IPS-15b (cell line): ENCODE measurements around the gene FAM135A.

Experiments used
- H3K27me3 ChIP-seq: one replicate; pipeline ENCODE4 v1.6.1; 2013; ENCODE audit warnings: low read length; ENCODE audit not compliant: control insufficient read depth, insufficient read depth
- H3K36me3 ChIP-seq: one replicate; pipeline ENCODE4 v1.6.1; 2013; ENCODE audit warnings: low read length; ENCODE audit not compliant: control insufficient read depth, insufficient read depth
- H3K4me1 ChIP-seq: one replicate; pipeline ENCODE4 v1.6.1; 2013; ENCODE audit warnings: mild to moderate bottlenecking, low read length; ENCODE audit not compliant: control insufficient read depth, insufficient read depth
- H3K4me3 ChIP-seq: one replicate; pipeline ENCODE4 v1.5.1; 2013; ENCODE audit warnings: low read depth, low read length
- H3K9ac ChIP-seq: one replicate; pipeline ENCODE4 v1.6.1; 2013; ENCODE audit warnings: low read depth, mild to moderate bottlenecking, low read length
- H3K9me3 ChIP-seq: one replicate; pipeline ENCODE4 v1.6.1; 2013; ENCODE audit warnings: mild to moderate bottlenecking, low read length; ENCODE audit not compliant: control insufficient read depth, insufficient read depth

FAM135A gene

GRCh38 chr6:70380771-70381416, 32.4 kb upstream of the FAM135A start:
- H3K36me3 ChIP-seq = no peaks in the 10 kb centered on the region
- H3K27me3 ChIP-seq = no peaks in the 10 kb centered on the region
- no peak overlapping the region for H3K4me3 ChIP-seq
- H3K9me3 ChIP-seq = no peaks in the 10 kb centered on the region
- H3K9ac ChIP-seq = no peak overlapping the region
- H3K4me1 ChIP-seq = no peaks in the 10 kb centered on the region

GRCh38 chr6:70381417-70381782, 31.9 kb upstream of the FAM135A start:
- Histone ChIP-seq H3K4me3 (no peak overlapping the region), H3K9me3 (no peaks in the 10 kb centered on the region), H3K4me1 (no peaks in the 10 kb centered on the region), H3K27me3 (no peaks in the 10 kb centered on the region), H3K36me3 (no peaks in the 10 kb centered on the region), H3K9ac (no peak overlapping the region)

GRCh38 chr6:70385901-70386300, 27.4 kb upstream of the FAM135A start:
- Histone ChIP-seq H3K36me3 (no peaks in the 10 kb centered on the region), H3K27me3 (no peaks in the 10 kb centered on the region), H3K9ac (no peak overlapping the region), H3K4me3 (no peak overlapping the region), H3K9me3 (no peaks in the 10 kb centered on the region), H3K4me1 (no peaks in the 10 kb centered on the region)

GRCh38 chr6:70388814-70389213, 24.5 kb upstream of the FAM135A start:
- Histone ChIP-seq H3K9ac (no peak overlapping the region), H3K36me3 (no peaks in the 10 kb centered on the region), H3K4me3 (no peak overlapping the region), H3K27me3 (no peaks in the 10 kb centered on the region), H3K4me1 (no peaks in the 10 kb centered on the region), H3K9me3 (no peaks in the 10 kb centered on the region)

GRCh38 chr6:70389261-70389660, 24.0 kb upstream of the FAM135A start:
- no peak overlapping the region for H3K4me3 ChIP-seq
- no peaks in the 10 kb centered on the region for H3K36me3 ChIP-seq
- H3K4me1 ChIP-seq = no peaks in the 10 kb centered on the region

GRCh38 chr6:70390067-70390466, 23.2 kb upstream of the FAM135A start:
- no peaks in the 10 kb centered on the region for H3K9me3 ChIP-seq
- no peak overlapping the region for H3K9ac ChIP-seq
- no peak overlapping the region for H3K4me3 ChIP-seq
- no peaks in the 10 kb centered on the region for H3K36me3 ChIP-seq
- no peaks in the 10 kb centered on the region for H3K27me3 ChIP-seq
- H3K4me1 ChIP-seq = no peaks in the 10 kb centered on the region

More at GRCh38 chr6:70389261-70389660, 24.0 kb upstream of the FAM135A start:
- Histone ChIP-seq H3K27me3 (no peaks in the 10 kb centered on the region), H3K9me3 (no peaks in the 10 kb centered on the region), H3K9ac (no peak overlapping the region)

GRCh38 chr6:70391492-70391891, 21.8 kb upstream of the FAM135A start:
- Histone ChIP-seq H3K9me3 (no peaks in the 10 kb centered on the region), H3K36me3 (no peaks in the 10 kb centered on the region), H3K27me3 (no peaks in the 10 kb centered on the region), H3K4me3 (no peak overlapping the region), H3K4me1 (no peaks in the 10 kb centered on the region), H3K9ac (no peak overlapping the region)

GRCh38 chr6:70394518-70395300, 18.6 kb upstream of the FAM135A start:
- H3K36me3 ChIP-seq = no peaks in the 10 kb centered on the region
- no peak overlapping the region for H3K4me3 ChIP-seq
- no peaks in the 10 kb centered on the region for H3K27me3 ChIP-seq
- no peak overlapping the region for H3K9ac ChIP-seq
- no peaks in the 10 kb centered on the region for H3K4me1 ChIP-seq
- H3K9me3 ChIP-seq = no peaks in the 10 kb centered on the region

GRCh38 chr6:70395301-70395672, 18.0 kb upstream of the FAM135A start:
- Histone ChIP-seq H3K4me1 (no peaks in the 10 kb centered on the region), H3K9me3 (no peaks in the 10 kb centered on the region), H3K36me3 (no peaks in the 10 kb centered on the region), H3K9ac (no peak overlapping the region), H3K4me3 (no peak overlapping the region), H3K27me3 (no peaks in the 10 kb centered on the region)

- no peaks in the 10 kb centered on the region for H3K27me3 ChIP-seq
- no peaks in the 10 kb centered on the region for H3K36me3 ChIP-seq
- no peaks in the 10 kb centered on the region for H3K4me1 ChIP-seq
- H3K9me3 ChIP-seq = no peaks in the 10 kb centered on the region
- H3K4me3 ChIP-seq = no peak overlapping the region
- H3K9ac ChIP-seq = no peak overlapping the region
Observed at GRCh38 chr6:70396163-70396562, 17.1 kb upstream of the FAM135A start.

- Histone ChIP-seq H3K27me3 (no peaks in the 10 kb centered on the region), H3K4me1 (no peaks in the 10 kb centered on the region), H3K36me3 (no peaks in the 10 kb centered on the region), H3K4me3 (no peak overlapping the region), H3K9me3 (no peaks in the 10 kb centered on the region), H3K9ac (no peak overlapping the region)
Observed at GRCh38 chr6:70396796-70397729, 16.2 kb upstream of the FAM135A start.
